Sigmoid colon (tissue), 7 donors: ENCODE results near the gene CROCC. TPM values are rescaled to one million over a fixed set of nuclear protein-coding genes. Genes with fewer than 3 reads are reported as not detected.

Source experiments
- DNase-seq: peaks from one replicate; pipeline ENCODE4 v3.0.0-alpha.2; 2019
- H3K27ac ChIP-seq, 4 donors: fragments of 200-600 bp; sonication (generic); one replicate each; pipeline ENCODE4 v1.5.1; 2016 to 2019; ENCODE audit warnings: mild to moderate bottlenecking in 1 of 4
- H3K27me3 ChIP-seq, 3 donors: fragments of 200-600 bp; sonication (generic); one replicate each; pipeline ENCODE4 v1.5.1; 2019; ENCODE audit warnings: mild to moderate bottlenecking in 1 of 3
- H3K36me3 ChIP-seq, 4 donors: fragments of 200-600 bp; sonication (generic); one replicate each; pipeline ENCODE4 v1.5.1; 2016 to 2019
- H3K4me1 ChIP-seq, 4 donors: fragments of 200-600 bp; sonication (generic); one replicate each; pipeline ENCODE4 v1.5.1; 2017 to 2019
- H3K4me3 ChIP-seq, 4 donors: fragments of 200-600 bp; sonication (generic); one replicate each; pipeline ENCODE4 v1.5.1; 2017 to 2019; ENCODE audit warnings: mild to moderate bottlenecking in 2 of 4, moderate library complexity in 1 of 4
- H3K9me3 ChIP-seq, 4 donors: fragments of 200-600 bp in 3 of 4; sonication (generic) in 3 of 4; one replicate each; pipeline versions ENCODE4 v1.5.1 to v1.6.1; 2013 to 2019
- CTCF ChIP-seq, 4 experiments: fragments of 450-650 bp in 3 of 4; fragments of 200-600 bp in 1 of 4; IDR thresholded peaks; one replicate each; pipeline ENCODE4 v1.5.1; 2016 to 2019; ENCODE audit warnings: antibody characterized with exemption in 4 of 4, mild to moderate bottlenecking in 3 of 4, moderate library complexity in 2 of 4
- EP300 ChIP-seq, 4 donors: sonication (generic); formaldehyde crosslinking; IDR thresholded peaks; one replicate each; pipeline ENCODE4 v1.6.1; 2017; ENCODE audit warnings: antibody characterized with exemption in 4 of 4
- POLR2A ChIP-seq, 2 donors: fragments of 450-650 bp; IDR thresholded peaks; one replicate each; pipeline ENCODE4 v1.6.1; 2016; ENCODE audit warnings: antibody characterized with exemption in 2 of 2, mild to moderate bottlenecking in 2 of 2, moderate library complexity in 2 of 2
- POLR2AphosphoS5 ChIP-seq, 4 donors: sonication (generic); formaldehyde crosslinking; IDR thresholded peaks; one replicate each; pipeline ENCODE4 v1.6.1; 2017; ENCODE audit warnings: antibody characterized with exemption in 4 of 4
- WGBS, 2 donors: extraction: QIAGEN DNeasy Blood & Tissue Kit; methylation state at CpG; one replicate each; pipeline ENCODE4 v1.1.7; 2013; 5-methylcytosine and 5-hydroxymethylcytosine counted together
- intact Hi-C: fragments of 100-400 bp; cut with DNase I; formaldehyde crosslinking; loops from one replicate; pipeline ENCODE4 v1.15.1; 2023
- polyA plus RNA-seq, 3 donors: library from polyadenylated mRNA; stranded (reverse); fragments of 200-250 nt; gene quantifications; one replicate each; pipeline ENCODE4 v1.2.3, GENCODE V29; 2013
- total RNA-seq, 4 donors: library from RNA; depleted of rRNA; stranded (reverse); fragments of >200 nt; gene quantifications; one replicate each; pipeline ENCODE4 v1.1.0, GENCODE V29; 2016
- donor health status: healthy with polysubstance abuse.
- donor health status: Bipolar disorder and iron deficiency.
- donor health status: healthy.

CROCC gene
- total and polyA plus RNA-seq, 7 donors = 3.5 to 25.5 (median 16.5) TPM

- H3K27ac ChIP-seq = no peak overlapping the region
- no peaks in the 10 kb centered on the region for H3K36me3 ChIP-seq
- no peaks in the 10 kb centered on the region for H3K9me3 ChIP-seq
- TF ChIP-seq POLR2A (IDR thresholded peaks at IDR 0.05) (no peak), EP300 (IDR thresholded peaks at IDR 0.05) (no peak), POLR2AphosphoS5 (IDR thresholded peaks at IDR 0.05) (no peak), CTCF (IDR thresholded peaks at IDR 0.05) (no peak)
- no peak overlapping the region for H3K4me3 ChIP-seq
- H3K27me3 ChIP-seq = peaks cover 0 to 9% (median 0%) of the 10 kb centered on the region in 3 donors
- peaks cover 0 to 13% (median 8%) of the 10 kb centered on the region in 4 donors for H3K4me1 ChIP-seq
- DNase-seq = peak; percentile 63
- intact Hi-C loops = no loop called here
- WGBS, 2 donors = 89 to 92% methylated on average over 23 of the region's 23 CpGs
Observed at GRCh38 chr1:16924216-16924918, 2.6 kb downstream of the CROCC start.

GRCh38 chr1:16924919-16925477 lies 3.3 kb downstream of the CROCC start:
- Histone ChIP-seq H3K27ac (no peak overlapping the region), H3K36me3 (peaks cover 0 to 4% (median 1%) of the 10 kb centered on the region in 4 donors), H3K4me3 (no peak overlapping the region), H3K9me3 (no peaks in the 10 kb centered on the region), H3K4me1 (peaks cover 0 to 13% (median 8%) of the 10 kb centered on the region in 4 donors), H3K27me3 (peaks cover 0 to 9% (median 0%) of the 10 kb centered on the region in 3 donors)
- intact Hi-C loops = no loop called here
- TF ChIP-seq CTCF (IDR thresholded peaks at IDR 0.05) (no peak), POLR2AphosphoS5 (IDR thresholded peaks at IDR 0.05) (no peak), POLR2A (IDR thresholded peaks at IDR 0.05) (no peak), EP300 (IDR thresholded peaks at IDR 0.05) (no peak)
- no peak for DNase-seq
- WGBS, 2 donors = 93 to 94% methylated on average over 13 of the region's 13 CpGs

- no peak for DNase-seq
- intact Hi-C loops = no loop called here
Observed at GRCh38 chr1:16925635-16926490, 4.1 kb downstream of the CROCC start.

More at GRCh38 chr1:16925635-16926490, 4.1 kb downstream of the CROCC start:
- no peaks in the 10 kb centered on the region for H3K9me3 ChIP-seq
- H3K27me3 ChIP-seq = peaks cover 0 to 9% (median 0%) of the 10 kb centered on the region in 3 donors
- 89 to 90% methylated on average over 13 of the region's 13 CpGs for WGBS, 2 donors
- H3K27ac ChIP-seq = no peak overlapping the region
- TF ChIP-seq CTCF (IDR thresholded peaks at IDR 0.05) (no peak), POLR2AphosphoS5 (IDR thresholded peaks at IDR 0.05) (no peak), EP300 (IDR thresholded peaks at IDR 0.05) (no peak), POLR2A (IDR thresholded peaks at IDR 0.05) (no peak)
- no peak overlapping the region for H3K4me3 ChIP-seq
- peaks cover 0 to 13% (median 8%) of the 10 kb centered on the region in 4 donors for H3K4me1 ChIP-seq
- peaks cover 0 to 12% (median 7%) of the 10 kb centered on the region in 4 donors for H3K36me3 ChIP-seq
